NCI-H2107 (cell line): Measurements from ENCODE around the gene PCDHGB3.
"Not testable (repeated sequence)": the region's sequence is repeated elsewhere in the genome, so short reads cannot be mapped to it uniquely, and the experiment has no call there.

Experiments
- DNase-seq: peaks from one replicate; lab custom pipeline; 2025; lab: John Stamatoyannopoulos, UW

Gene PCDHGB3

DNA sequence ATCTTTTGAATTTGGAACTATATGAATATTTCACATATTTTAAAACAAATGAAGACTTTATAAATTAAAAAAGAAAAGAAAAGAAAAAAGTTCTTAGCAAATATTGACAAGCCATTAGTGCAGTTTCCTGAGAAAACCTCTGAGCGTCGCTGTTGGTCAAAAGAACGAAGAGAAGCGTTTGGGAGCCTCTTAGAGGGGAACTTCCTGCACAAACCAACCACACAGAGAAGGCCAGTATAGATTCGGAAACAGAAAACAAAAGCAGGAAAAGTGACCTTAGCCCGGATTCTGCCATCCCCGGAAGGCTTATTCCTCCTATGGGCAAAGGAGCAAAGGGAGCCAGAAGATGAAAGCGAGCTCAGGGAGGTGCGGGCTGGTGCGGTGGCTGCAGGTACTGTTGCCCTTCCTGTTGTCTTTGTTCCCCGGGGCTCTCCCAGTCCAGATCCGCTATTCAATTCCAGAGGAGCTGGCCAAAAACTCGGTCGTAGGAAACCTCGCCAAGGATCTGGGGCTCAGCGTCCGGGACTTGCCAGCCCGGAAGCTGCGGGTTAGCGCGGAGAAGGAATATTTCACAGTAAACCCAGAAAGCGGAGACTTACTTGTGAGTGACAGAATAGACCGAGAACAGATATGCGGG, 10.1 kb upstream of the PCDHGB3 start, which contains the start of gene PCDHGB2:
Gene PCDHGB2 (plus strand): TSS at position 205 of the 637 bp plus-strand sequence. CDS start 142 bp downstream, at position 347.
- no peak for DNase-seq

DNA sequence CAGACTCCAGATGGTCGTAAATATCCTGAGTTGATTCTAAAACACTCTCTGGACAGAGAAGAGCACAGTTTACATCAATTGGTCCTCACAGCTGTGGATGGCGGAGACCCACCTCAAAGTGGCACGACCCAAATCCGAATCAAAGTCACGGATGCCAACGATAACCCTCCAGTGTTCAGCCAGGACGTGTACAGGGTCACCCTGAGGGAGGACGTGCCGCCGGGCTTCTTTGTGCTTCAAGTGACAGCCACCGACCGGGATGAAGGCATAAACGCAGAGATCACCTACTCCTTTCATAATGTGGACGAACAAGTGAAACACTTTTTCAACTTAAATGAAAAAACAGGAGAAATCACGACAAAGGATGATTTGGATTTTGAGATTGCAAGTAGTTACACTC, 9.4 kb upstream of the PCDHGB3 start:
- no peak for DNase-seq

DNA sequence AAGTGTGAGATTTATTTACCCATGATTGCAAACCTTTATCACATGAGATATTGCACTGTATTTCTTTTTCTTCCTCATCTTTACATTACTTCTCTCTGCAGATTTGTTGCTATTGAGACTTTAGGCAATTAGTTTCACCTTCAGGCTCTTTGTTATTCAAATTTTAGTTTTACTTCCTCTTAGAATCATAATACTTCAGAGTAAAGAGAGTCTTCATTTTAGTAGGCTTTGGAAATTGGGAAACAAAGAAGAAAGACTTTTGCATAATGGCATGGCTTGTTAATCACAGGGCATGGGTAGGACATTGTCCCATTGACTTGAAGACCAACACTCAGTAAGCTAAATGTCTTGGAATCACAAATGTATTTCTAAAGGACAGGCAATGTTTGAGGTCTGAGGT, 7.3 kb upstream of the PCDHGB3 start:
- DNase-seq = no peak

DNA sequence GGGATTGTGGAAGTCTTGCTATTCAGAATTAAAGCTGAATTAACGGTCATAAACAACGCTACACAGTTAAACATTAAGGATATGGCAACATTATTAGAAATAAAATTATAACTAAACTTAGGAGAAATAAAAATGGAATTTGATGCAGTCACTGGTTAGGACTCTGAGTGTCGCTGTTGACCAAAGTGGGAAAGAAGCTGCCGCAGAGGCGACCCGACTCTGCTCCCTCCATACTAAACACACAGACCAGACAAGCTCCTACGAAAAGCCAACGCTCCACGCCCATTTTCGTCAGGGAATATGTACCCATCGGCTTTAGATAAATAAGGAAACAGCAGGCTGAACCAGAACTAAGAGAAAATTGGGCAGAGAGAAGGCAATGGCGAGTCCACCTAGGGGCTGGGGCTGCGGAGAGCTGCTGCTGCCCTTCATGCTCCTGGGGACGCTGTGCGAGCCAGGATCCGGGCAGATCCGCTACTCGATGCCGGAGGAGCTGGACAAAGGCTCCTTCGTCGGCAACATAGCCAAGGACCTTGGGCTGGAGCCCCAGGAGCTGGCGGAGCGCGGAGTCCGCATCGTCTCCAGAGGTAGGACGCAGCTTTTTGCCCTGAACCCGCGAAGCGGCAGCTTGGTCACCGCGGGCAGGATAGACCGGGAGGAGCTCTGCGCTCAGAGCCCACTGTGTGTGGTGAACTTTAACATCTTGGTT, 5.9 kb upstream of the PCDHGB3 start, which contains the start of gene PCDHGA5:
Gene PCDHGA5 (plus strand): TSS at position 211 of the 709 bp plus-strand sequence. CDS start 169 bp downstream, at position 380.
- no peak for DNase-seq

DNA sequence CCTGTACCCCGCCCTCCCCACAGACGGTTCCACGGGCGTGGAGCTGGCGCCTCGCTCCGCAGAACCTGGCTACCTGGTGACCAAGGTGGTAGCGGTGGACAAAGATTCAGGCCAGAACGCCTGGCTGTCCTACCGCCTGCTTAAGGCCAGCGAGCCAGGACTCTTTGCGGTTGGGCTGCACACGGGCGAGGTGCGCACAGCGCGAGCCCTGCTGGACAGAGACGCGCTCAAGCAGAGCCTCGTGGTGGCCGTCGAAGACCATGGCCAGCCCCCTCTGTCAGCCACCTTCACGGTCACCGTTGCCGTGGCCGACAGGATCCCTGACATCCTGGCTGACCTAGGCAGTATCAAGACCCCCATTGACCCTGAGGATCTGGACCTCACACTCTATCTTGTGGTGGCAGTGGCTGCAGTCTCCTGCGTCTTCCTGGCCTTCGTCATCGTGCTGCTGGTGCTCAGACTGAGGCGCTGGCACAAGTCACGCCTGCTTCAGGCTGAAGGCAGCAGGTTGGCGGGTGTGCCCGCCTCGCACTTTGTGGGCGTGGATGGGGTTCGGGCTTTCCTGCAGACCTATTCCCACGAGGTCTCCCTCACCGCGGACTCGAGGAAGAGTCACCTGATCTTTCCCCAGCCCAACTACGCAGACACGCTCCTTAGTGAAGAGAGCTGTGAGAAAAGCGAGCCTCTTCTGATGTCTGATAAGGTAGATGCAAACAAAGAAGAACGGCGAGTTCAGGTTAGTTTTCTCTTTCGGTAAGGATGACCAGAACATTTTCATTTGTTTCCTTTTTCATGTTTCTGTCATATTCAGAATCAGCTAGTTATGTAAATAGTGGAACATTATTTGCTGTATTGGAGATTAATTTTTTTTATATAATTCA, 3.8 kb upstream of the PCDHGB3 start:
- DNase-seq = no peak

DNA sequence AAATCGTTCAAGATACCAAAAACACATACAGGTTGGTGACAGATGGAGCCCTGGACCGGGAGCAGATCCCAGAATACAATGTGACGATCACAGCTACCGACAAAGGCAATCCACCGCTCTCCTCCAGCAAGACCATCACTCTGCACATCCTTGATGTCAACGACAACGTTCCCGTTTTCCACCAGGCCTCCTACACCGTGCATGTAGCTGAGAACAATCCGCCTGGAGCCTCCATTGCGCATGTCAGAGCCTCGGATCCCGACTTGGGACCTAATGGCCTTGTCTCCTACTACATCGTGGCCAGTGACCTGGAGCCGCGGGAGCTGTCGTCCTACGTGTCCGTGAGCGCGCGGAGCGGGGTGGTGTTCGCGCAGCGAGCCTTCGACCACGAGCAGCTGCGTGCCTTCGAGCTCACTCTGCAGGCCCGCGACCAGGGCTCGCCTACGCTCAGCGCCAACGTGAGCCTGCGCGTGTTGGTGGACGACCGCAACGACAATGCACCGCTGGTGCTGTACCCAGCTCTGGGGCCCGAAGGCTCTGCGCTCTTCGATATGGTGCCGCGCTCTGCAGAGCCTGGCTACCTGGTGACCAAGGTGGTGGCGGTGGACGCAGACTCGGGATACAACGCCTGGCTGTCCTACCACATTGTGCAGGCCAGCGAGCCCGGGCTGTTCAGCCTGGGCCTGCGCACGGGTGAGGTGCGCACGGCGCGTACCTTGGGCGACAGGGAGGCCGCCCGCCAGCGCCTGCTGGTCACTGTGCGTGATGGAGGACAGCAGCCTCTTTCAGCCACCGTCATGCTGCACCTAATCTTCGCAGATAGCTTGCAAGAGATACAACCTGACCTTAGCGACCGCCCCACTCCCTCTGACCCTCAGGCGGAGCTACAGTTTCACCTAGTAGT, 1.8 kb downstream of the PCDHGB3 start:
- no peak for DNase-seq

DNA sequence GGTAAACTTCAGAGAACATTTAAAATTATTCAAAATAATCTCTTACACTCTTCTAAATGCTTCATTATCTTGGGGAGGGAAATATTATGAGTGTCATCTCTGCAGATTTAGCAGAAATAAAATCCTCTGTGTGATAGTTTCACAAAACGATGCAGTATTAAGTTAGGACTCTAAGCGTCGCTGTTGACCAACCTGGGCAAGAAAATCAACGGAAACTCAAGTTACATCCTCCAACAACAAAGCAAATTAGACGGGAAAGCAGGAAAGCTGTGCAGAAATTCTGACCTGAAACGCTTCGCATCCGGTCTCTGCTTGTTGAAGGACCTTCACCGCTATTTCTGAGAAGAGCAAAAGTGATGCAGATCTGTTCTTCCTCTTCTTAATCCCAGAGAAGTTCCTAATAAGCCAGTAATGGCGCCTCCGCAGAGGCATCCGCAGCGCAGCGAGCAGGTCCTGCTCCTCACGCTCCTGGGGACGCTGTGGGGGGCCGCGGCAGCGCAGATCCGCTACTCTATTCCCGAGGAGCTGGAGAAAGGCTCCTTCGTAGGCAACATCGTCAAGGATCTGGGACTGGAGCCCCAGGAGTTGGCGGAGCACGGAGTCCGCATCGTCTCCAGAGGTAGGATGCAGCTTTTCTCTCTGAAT, 3.8 kb downstream of the PCDHGB3 start, which contains the start of gene PCDHGA6:
Gene PCDHGA6 (plus strand): TSS at position 219 of the 645 bp plus-strand sequence. CDS start 193 bp downstream, at position 412.
- no peak for DNase-seq

DNA sequence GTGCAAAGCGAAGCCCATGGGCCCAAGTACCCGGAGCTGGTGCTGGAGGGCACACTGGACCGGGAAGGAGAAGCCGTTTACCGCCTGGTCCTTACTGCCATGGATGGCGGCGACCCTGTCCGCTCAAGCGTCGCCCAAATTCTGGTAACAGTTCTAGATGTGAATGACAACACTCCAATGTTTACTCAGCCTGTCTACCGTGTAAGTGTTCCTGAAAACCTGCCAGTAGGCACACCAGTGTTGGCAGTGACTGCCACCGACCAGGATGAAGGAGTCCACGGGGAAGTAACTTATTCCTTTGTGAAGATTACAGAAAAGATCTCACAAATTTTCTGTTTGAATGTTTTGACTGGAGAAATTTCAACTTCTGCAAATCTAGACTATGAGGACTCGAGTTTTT, 4.6 kb downstream of the PCDHGB3 start:
- no peak for DNase-seq

DNA sequence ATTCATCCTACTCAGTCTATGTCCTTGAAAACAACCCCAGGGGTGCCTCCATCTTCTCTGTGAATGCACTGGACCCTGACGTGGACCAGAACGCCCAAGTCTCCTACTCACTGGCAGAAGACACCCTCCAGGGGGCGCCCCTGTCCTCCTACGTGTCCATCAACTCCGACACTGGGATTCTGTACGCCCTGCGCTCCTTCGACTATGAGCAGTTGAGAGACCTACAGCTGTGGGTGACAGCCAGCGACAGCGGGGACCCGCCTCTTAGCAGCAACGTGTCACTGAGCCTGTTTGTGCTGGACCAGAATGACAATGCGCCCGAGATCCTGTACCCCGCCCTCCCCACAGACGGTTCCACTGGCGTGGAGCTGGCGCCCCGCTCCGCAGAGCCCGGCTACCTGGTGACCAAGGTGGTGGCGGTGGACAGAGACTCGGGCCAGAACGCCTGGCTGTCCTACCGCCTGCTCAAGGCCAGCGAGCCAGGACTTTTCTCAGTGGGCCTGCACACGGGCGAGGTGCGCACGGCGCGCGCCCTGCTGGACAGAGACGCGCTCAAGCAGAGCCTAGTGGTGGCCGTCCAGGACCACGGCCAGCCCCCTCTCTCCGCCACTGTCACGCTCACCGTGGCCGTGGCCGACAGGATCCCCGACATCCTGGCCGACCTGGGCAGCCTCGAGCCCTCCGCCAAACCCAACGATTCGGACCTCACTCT, 5.6 kb downstream of the PCDHGB3 start:
- DNase-seq = not testable (repeated sequence)

DNA sequence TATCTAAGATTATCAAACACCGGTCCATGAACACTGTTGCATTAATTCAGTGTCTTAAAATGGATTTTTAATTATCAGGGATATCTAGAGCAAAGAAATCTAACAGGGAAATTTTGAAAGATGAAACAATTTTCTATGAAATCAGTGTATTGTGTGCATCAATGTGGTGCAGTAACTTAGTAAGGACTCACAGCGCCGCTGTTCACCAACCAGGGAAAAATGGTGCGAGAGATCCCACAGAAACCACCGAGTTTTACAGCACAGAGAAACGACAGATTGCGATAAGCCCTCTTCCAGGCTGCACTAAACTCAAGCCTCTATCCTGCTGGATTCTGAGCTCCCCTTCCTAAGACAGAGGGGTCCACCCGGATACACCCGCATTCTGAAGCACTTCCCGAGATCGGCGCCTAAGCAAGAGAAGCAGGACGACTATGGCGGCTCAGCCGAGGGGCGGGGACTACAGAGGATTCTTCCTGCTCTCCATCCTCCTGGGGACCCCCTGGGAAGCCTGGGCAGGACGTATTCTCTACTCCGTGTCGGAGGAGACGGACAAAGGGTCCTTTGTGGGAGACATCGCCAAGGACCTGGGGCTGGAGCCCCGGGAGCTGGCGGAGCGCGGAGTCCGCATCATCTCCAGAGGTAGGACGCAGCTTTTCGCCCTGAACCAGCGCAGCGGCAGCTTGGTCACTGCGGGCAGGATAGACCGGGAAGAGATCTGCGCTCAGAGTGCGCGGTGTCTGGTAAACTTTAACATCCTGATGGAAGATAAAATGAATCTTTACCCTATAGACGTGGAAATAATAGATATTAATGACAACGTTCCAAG, 12.6 kb downstream of the PCDHGB3 start, which contains the start of gene PCDHGA7:
Gene PCDHGA7 (plus strand): TSS at position 274 of the 826 bp plus-strand sequence. CDS start 158 bp downstream, at position 432.
- DNase-seq = no peak

DNA sequence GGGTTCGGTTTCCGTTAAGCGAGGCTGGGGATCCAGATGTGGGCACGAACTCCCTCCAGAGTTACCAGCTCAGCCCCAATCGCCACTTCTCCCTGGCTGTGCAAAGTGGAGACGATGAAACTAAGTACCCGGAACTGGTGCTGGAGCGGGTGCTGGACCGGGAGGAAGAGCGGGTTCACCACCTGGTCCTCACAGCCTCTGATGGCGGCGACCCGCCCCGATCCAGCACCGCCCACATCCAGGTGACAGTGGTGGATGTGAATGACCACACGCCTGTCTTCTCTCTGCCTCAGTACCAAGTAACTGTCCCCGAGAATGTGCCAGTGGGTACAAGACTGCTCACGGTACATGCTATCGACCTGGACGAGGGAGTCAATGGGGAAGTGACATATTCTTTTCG, 13.3 kb downstream of the PCDHGB3 start:
- no peak for DNase-seq

DNA sequence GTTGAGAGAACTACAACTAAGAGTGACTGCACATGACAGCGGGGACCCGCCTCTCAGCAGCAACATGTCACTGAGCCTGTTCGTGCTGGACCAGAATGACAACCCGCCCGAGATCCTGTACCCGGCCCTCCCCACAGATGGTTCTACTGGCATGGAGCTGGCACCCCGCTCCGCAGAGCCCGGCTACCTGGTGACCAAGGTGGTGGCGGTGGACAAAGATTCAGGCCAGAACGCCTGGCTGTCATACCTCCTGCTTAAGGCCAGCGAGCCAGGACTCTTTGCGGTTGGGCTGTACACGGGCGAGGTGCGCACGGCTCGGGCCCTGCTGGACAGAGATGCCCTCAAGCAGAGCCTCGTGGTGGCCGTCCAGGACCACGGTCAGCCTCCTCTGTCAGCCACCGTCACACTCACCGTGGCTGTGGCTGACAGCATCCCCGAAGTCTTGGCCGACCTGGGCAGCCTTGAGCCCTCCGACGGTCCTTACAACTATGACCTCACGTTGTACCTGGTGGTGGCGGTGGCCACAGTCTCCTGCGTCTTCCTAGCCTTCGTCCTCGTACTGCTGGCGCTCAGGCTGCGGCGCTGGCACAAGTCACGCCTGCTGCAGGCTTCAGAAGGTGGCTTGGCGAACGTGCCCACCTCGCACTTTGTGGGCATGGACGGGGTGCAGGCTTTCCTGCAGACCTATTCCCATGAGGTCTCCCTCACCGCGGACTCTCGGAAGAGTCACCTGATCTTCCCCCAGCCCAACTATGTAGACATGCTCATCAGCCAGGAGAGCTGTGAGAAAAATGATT, 14.6 kb downstream of the PCDHGB3 start:
- no peak for DNase-seq

DNA sequence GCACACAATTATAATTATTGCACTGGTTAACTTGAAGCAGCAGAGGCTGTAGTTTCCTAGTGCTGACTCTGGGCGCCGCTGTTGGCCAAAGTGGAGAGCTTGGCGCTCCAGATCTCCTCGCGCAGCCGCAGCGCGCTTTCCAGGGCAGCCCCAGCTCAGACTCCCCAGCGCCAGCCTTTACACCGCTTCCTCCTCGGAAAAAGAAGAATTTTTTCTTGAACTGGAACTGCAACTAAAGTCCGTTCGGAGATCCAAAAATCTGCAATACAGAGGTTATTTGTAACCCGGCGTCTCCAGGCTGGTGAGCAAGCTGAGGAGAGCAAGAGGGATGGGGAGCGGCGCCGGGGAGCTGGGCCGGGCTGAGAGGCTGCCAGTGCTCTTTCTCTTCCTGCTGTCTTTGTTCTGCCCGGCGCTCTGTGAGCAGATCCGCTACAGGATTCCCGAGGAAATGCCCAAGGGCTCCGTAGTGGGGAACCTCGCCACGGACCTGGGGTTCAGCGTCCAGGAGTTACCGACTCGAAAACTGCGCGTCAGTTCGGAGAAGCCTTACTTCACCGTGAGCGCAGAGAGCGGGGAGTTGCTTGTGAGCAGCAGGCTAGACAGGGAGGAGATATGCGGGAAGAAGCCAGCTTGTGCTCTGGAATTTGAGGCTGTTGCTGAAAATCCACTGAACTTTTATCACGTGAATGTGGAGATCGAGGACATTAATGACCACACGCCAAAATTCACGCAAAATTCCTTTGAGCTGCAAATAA, 17.7 kb downstream of the PCDHGB3 start, which contains the start of gene PCDHGB4:
Gene PCDHGB4 (plus strand): TSS at position 142 of the 755 bp plus-strand sequence. CDS start 187 bp downstream, at position 329.
- not testable (repeated sequence) for DNase-seq

DNA sequence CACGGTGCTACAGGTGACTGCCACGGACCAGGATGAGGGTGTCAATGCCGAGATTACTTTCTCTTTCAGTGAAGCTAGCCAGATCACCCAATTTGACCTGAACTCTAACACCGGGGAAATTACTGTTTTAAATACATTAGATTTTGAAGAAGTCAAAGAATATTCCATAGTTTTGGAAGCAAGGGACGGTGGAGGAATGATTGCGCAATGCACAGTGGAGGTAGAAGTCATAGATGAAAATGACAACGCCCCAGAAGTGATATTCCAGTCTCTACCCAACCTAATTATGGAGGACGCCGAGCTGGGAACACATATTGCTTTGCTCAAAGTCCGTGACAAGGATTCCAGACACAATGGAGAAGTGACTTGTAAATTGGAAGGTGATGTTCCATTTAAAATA, 18.6 kb downstream of the PCDHGB3 start:
- no peak for DNase-seq

DNA sequence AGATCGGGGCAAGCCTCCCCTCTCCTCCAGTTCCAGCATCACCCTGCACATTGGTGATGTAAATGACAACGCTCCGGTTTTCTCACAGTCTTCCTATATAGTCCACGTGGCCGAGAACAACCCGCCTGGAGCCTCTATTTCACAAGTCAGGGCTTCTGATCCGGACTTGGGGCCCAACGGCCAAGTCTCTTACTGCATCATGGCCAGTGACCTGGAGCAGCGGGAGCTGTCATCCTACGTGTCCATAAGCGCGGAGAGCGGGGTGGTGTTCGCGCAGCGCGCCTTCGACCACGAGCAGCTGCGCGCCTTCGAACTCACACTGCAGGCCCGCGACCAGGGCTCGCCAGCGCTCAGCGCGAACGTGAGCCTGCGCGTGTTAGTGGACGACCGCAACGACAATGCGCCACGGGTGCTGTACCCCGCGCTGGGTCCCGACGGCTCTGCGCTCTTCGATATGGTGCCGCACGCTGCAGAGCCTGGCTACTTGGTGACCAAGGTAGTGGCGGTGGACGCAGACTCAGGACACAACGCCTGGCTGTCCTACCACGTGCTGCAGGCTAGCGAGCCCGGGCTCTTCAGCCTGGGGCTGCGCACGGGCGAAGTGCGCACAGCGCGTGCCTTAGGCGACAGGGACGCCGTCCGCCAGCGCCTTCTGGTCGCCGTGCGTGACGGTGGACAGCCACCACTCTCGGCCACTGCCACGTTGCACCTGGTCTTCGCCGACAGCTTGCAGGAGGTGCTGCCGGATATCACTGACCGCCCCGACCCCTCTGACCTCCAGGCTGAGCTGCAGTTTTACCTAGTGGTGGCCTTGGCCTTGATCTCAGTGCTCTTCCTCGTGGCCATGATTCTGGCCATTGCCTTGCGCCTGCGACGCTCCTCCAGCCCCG, 19.4 kb downstream of the PCDHGB3 start:
- no peak for DNase-seq
